ENCODE data around the gene TRAF5. TPM values are rescaled to one million over a fixed set of nuclear protein-coding genes. Genes with fewer than 3 reads are reported as not detected.

Gene TRAF5
- polyA plus RNA-seq, 1 experiment, result 22.0 TPM

GRCh38 chr1:211337430-211338223 is 11.0 kb downstream of the TRAF5 start:
- POLR2A ChIA-PET, result interaction anchor here (0.6 kb wide), 1 partner anchor 159 kb away, joined by 6 read pairs; no protein-coding TSS in a partner anchor
- CTCF ChIA-PET, result interaction anchor here (1.3 to 1.7 kb wide), 2 partner anchors 14 kb away, joined by 4 to 6 read pairs; no protein-coding TSS in a partner anchor
- no peak for TF ChIP-seq CTCF (IDR thresholded peaks at IDR 0.05; ENCODE audit: low read depth, low read length)
- no peaks in the 10 kb centered on the region for H3K9me3 ChIP-seq (ENCODE audit: control insufficient read depth, insufficient read depth, low read length)
- H3K27ac ChIP-seq (ENCODE audit: low read depth, low read length), result no peak overlapping the region
- H3K27me3 ChIP-seq (ENCODE audit: control insufficient read depth, insufficient read depth, low read length), result no peaks in the 10 kb centered on the region
- no peak for DNase-seq (ENCODE audit: low read depth, low spot score)
- no peak overlapping the region for H3K4me3 ChIP-seq (ENCODE audit: low read depth, low read length)

GRCh38 chr1:211338224-211338620 is 11.6 kb downstream of the TRAF5 start:
- Histone ChIP-seq H3K9me3 (ENCODE audit: control insufficient read depth, insufficient read depth, low read length) (no peaks in the 10 kb centered on the region), H3K27ac (ENCODE audit: low read depth, low read length) (no peak overlapping the region), H3K4me3 (ENCODE audit: low read depth, low read length) (no peak overlapping the region), H3K27me3 (ENCODE audit: control insufficient read depth, insufficient read depth, low read length) (no peaks in the 10 kb centered on the region)
- TF ChIP-seq CTCF (IDR thresholded peaks at IDR 0.05; ENCODE audit: low read depth, low read length), result no peak
- DNase-seq (ENCODE audit: low read depth, low spot score), result no peak
- ChIA-PET POLR2A (no interaction called here), CTCF (interaction anchor here (1.3 kb wide), 1 partner anchor 15 kb away, joined by 4 read pairs; no protein-coding TSS in a partner anchor)

- no peak for TF ChIP-seq CTCF (IDR thresholded peaks at IDR 0.05; ENCODE audit: low read depth, low read length)
- Histone ChIP-seq H3K9me3 (ENCODE audit: control insufficient read depth, insufficient read depth, low read length) (no peaks in the 10 kb centered on the region; the same call in 1 of the 2 replicates), H3K27me3 (ENCODE audit: control insufficient read depth, insufficient read depth, low read length) (no peaks in the 10 kb centered on the region), H3K4me3 (ENCODE audit: low read depth, low read length) (no peak overlapping the region), H3K27ac (ENCODE audit: low read depth, low read length) (no peak overlapping the region)
- no peak for DNase-seq (ENCODE audit: low read depth, low spot score)
- POLR2A ChIA-PET, result no interaction called here
- CTCF ChIA-PET, result interaction anchor here (1.0 to 1.3 kb wide), 2 partner anchors 130 to 175 kb away, joined by 4 read pairs; no protein-coding TSS in a partner anchor
Measured at GRCh38 chr1:211339631-211340041, 13.0 kb downstream of the TRAF5 start.

- Histone ChIP-seq H3K9me3 (ENCODE audit: control insufficient read depth, insufficient read depth, low read length) (no peaks in the 10 kb centered on the region; the same call in 1 of the 2 replicates), H3K27me3 (ENCODE audit: control insufficient read depth, insufficient read depth, low read length) (no peaks in the 10 kb centered on the region), H3K27ac (ENCODE audit: low read depth, low read length) (no peak overlapping the region), H3K4me3 (ENCODE audit: low read depth, low read length) (no peak overlapping the region)
- DNase-seq (ENCODE audit: low read depth, low spot score), result no peak
- POLR2A ChIA-PET, result no interaction called here
- TF ChIP-seq CTCF (IDR thresholded peaks at IDR 0.05; ENCODE audit: low read depth, low read length), result no peak
- CTCF ChIA-PET, result interaction anchor here (1.1 to 1.3 kb wide), 3 partner anchors 10 to 176 kb away, joined by 3 to 4 read pairs (median 3); no protein-coding TSS in a partner anchor
Measured at GRCh38 chr1:211340622-211341507, 14.2 kb downstream of the TRAF5 start.
